Activated naive CD8-positive, alpha-beta T cell treated with anti-CD3 and anti-CD28 coated beads, Interleukin-2, amount 50 U/mL, for 16 hours (primary cell): ENCODE measurements around the gene SLC25A39.

Experiments
- DNase-seq: peaks from one replicate; pipeline ENCODE4 v3.0.0-alpha.2; 2020; ENCODE audit warnings: low read depth, low spot score

SLC25A39 gene

DNA sequence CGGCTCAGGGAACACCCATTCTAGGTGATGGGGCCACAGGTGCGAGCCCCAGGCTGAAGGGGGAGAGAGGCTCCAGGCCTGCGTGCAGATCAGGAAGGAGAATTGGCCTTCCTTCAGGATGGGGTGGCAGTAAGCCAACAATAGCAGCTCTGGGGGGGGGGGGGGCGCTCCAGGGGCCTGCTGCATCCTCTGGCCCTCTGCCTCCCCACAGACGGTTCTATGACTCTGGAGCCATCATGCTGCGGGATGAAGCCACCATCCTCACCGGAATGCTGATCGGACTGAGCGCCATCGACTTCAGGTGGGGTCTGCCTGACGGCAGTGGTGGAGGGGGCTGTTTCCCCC is 10.1 kb downstream of the SLC25A39 start:
- DNase-seq, result no peak

DNA sequence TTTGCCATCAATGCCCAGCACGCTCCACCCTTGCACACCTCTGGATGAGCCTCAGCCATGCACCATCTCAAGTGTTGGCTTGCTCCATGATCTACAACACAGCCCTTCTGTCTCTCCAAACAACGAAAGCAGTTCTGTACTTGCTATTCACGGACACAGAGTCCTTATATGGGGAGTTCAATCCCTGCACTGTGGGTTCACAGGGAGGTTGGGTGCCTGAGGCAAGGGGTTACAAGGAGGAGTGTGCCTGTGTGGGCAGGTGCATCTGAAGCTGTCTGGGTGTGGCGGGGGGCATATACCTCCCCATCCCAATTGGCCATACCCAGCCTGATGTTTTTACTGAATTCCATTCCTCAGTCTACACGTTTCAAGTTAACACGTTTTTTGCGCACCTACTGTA is 10.6 kb downstream of the SLC25A39 start:
- no peak for DNase-seq

DNA sequence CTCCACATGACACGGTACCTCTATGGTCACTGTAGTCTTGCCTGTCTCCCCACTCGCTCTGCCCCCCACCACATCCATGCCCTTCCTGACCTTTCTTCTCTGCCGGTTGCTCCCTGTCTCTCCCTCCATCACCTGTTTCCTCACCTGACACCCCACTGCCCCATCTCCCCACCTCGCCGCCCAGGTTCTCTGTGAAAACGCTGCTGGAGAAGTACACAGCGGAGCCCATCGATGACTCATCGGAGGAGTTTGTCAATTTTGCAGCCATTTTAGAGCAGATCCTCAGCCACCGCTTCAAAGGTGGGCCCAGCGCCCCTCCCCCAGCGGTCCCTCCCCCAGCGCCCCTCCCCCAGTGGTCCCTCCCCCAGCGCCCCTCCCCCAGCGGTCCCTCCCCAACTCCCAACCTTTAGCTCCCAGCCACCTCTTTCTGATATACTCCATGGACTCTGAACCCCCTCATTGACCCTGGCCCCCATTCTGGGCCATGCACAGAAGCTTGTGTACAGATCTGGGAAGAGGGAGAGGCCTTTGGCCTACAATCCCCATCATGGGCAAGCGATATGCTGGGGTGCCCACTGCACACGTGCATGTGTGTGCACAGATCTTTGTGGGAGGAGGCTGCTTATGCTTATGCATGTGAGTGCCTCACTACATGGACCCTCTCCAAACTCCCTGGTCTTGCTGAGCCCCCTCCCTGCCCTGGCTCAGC is 12.1 kb downstream of the SLC25A39 start:
- no peak for DNase-seq

DNA sequence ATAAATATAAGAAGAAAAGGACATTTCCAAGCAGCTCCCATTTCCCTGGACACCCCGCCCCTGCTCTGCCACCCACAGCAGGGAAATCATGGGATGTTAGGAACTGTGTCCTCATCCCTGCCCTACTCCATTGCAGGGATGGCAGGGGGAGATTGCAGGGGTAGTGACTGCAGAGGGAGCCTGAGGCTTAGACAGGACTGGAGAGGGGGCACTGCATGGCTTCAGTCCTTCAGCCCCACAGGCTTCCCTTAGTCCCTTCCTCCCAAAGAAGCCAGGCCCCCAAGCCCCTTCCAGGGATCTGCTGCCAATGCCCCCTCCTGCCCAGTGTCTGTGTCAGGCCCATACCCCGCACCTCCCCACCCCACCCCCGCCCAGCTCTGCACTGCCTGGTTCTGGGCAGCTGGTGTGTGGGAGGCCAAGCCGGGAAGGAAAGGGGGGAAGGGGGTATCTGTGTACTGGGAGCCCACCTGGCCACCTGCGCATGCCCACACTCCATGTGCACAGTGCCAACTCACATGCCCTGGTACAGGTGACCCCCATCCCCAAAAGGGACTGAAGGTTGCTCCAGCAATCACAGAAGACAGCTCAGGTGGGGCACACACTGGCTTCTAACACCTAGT is 13.0 kb downstream of the SLC25A39 start:
- DNase-seq, result no peak

DNA sequence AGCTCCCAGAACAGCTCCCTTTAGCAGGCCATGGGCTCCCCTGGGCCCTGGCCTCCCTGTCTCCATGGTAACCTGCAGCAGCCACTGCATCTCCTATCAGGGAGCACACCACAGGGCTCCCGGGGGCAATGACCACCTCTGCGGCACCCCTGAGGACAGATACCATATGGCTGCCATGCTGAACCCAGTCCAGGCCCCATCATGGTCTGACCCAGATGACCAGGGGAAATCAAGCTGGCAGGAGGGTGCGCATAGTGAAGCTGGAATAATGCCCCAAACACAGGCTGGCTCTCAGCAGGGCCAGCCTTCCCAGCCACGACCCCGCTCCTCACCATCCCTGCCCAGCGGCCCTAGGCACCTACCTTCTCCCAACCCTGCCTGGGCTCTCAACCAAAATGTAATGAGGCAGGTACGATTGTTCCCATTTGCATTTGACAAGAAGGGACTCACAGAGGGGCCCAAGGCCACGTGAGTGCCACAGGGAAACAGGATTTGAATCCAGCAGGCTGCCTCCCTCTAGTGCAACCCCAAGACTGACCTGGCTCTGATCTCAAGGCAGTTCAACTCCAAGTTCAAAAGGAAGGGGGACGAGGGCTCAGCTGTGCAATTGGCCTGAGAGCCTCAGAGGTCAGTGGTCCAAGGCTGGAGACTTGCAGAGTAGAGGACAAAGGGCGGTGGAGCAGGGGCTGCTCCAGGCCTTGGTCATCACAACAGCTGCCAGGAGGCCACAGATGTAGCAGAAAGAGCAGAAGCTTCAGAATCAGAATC is 13.8 kb downstream of the SLC25A39 start:
- DNase-seq, result no peak

DNA sequence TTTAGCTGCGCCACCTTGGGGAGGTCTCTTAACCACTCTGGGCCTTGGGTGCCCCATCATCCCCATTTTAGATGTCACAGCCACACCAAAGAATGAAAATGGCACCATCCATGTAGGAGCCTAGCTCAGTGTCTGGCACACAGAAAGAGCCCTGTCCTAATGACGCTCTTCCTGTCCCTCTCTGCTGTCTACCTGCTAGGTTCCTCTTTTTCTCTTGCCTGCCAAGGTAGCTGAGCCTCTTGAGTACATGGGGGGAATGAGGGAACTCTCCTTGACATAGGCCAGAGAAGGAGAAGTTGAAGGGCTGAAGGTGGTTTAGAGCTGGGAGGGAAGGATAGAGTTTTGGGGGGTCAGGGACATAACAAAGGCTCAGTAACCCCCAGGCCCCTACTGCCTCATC is 14.4 kb downstream of the SLC25A39 start:
- no peak for DNase-seq

DNA sequence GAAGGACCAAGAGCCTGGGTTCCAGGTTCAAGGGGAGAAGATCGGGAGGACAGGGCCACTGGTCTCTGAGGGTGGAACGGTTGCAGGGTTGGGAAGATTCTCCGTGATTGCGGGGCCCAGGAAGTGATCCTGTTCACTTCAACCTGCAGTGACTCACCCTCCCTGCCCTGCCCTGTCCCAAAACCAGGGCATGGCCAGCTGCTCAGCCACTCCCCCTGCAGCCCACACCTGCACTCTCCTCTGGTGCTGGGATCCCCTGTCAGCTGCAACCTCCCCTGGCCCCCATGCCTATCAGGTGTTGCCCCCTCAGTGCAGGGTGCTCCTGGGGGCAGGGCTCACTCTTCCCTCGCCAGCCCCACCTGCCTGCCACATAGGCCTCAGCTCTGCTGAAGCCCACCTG is 15.2 kb downstream of the SLC25A39 start:
- no peak for DNase-seq

DNA sequence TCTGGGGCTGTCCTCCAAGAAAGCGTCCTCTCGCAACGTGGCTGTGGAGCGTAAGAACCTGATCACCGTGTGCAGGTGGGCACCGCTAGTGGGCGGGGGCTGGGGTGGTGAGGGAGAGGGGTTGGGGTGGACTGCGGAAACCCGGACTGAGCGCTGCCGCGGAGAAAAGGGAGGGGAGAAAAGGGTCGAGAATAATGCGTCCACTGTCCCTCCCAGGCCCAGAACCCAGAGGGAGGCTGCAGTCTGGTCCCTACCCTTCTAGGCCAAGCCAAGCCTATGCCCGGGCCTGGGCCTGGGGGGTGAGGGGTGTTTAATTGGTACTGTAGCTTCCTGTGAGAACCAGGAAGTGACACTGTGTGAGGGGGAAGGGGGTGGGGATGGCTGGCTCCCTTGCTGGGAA is 15.8 kb downstream of the SLC25A39 start:
- DNase-seq, result no peak

DNA sequence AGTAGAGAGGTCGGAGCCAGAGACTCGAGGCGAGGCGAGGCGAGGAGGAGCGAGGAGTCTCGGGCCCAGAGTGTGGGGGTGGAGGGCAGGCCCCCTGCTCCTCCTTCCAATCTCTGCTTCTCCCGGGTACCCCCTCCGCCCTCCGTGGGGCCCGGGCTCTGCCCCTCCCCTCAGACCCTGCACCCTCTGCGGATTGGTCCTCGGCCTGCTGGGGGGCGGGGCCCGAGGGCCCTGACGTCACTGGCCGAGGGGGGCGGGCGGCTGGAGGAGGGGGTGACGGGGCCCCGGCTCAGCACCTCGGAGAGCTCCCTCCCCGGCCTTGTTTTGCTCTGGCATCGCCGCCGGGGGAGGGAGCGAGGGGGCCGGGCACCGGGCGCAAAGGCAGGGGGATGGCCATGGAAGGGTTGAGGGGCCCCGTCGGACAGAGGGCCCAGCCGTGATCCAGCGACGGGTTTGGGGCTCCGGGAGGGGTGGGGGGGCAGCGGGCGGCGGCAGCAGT is 16.3 kb downstream of the SLC25A39 start, which contains the start of gene RUNDC3A:
Gene RUNDC3A (plus strand): TSS at position 282 of the 499 bp plus-strand sequence. CDS start 232 bp downstream, outside the sequence.
- peak; percentile 65 for DNase-seq

DNA sequence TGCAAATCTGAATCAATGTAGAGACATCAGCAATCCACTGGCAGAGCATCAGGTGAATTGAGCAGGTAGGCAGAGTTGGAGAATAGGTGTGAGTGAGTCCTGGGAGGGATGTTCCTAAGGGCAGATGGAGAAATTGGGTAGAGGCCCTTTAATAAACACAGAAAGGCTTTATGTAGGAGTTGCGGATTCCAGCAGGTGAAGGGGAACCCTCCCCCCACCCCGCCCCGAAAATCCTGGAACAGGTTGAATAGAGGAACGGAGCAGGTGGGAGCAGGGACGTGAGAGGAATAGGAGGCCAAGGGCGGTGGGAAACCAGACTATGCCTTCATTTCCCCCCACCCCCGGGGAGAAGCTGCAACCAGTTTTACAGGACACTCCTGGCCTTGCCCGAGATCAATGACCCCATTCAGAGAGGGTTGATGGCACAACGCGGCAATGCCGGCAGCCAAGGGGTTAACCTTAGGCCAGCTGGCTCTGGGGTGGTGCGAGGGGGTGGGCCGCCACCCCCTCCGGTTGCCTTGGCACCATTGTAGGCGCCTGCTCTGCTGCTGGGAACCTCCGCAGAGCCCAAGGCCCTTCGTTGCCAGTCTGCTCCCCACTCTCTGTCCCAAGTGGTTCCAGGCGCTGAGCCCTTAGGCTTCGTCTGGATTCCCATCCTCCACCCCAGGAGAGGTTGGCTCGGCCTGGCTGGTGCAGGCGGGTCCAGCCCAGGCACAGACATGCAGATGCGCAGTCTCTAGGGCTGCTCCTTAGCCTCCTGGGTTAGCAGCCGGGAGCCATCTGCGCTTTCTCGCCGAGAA is 17.0 kb downstream of the SLC25A39 start:
- DNase-seq, result no peak

DNA sequence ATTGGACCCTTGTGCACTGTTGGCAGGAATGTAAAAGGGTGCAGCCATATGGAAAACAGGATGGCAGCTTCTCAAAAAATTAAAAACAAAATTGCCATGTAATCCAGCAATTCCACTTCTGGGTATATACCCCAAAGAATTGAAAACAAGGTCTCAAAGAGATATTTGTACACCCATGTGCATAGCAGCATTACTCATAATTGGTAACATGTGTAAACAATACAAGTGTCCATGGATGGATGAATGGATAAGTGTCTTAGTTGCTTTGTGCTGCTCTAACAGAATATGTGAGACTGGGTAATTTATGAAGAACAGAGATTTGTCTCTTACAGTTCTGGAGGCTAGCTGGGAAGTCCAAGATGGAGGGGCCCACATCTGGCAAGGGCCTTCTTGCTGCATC is 20.0 kb downstream of the SLC25A39 start:
- no peak for DNase-seq

DNA sequence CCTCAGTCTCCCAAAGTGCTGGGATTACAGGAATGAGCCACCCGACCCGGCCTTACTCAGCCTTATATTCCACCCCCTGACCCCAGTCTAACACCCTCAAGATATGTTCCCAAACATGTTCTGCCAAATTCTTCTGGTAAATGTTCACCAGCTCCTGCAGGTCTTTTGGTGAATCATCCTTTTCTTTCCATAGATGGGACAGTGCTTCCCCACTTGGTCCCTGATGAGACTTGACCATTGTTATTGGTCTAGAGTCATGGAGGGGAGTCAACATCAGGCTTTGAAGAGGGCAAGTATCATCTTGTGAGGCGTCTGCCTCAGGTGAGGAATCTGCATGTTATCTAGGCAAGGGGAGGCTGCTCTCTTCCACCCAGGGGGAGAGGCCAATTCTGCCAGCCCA is 26.6 kb downstream of the SLC25A39 start:
- DNase-seq, result no peak

DNA sequence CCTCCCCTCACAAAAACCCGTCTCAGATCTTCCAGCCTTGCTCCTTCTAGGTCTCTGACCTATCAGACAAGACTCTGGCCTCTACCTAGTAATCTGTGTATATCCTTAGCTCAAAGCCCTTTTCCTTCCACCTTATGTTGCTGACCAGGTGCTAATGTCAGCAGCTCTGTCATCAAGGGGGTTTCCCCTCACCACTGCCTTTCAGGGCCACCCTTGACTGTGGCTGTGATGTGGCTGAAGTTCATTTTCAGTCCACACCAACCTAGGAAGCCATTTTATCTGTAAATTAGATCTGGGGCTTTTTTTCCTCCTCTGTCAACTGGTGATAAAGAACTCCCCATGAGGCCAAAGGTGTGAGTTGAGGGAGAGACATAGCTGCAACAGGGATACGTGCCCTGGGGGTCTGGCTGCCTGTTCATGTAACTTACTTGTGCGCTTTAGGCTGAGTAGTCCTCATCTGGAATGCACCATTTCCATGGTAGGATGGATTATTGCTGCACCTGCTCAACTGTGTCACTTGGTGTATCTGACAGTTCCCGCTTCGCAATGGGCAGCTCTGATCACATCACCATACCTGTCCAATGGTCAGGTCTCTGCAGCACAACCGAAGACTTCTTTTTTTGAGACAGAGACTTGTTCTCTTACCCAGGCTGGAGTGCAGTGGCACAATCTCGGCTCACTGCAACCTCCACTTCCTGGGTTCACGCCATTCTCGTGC is 31.0 kb downstream of the SLC25A39 start:
- DNase-seq, result no peak

DNA sequence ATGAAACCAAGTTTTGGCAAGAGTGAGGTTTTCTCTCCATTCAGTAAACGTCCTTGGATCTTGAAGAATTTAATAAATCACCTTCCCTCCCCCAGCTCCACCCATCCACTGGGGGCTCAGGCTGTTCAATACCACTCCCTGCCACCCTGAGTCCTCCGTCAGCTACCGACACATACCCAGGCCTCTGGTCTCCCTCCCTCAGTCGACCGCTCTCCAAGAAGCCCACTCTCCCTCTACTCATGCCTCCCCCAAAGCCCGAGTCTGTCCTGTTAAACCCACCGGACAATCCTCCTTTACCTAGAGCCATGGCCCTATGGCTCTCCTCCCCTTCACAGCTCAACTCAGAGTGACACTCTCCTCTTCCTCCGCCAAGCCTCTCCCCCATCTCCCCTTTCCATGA is 37.0 kb downstream of the SLC25A39 start:
- DNase-seq, result no peak

DNA sequence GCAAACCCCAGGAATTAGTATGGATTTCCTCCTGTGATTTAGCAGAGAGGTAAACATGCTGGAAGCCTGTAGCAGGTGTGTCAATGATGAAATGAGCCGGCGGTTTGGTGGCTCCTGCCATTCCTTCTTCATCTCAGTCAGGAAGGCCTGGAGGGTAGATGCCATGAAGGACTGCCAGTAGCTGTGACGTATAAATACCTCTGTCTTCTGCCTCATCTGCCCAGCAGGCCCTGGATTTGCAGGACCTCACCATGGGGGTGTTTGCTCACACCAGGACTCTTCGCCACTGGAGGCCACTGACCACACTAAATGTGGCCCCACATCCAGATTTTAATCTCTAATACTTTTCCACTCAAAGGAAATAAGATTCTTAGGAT is 40.6 kb downstream of the SLC25A39 start:
- DNase-seq, result no peak

DNA sequence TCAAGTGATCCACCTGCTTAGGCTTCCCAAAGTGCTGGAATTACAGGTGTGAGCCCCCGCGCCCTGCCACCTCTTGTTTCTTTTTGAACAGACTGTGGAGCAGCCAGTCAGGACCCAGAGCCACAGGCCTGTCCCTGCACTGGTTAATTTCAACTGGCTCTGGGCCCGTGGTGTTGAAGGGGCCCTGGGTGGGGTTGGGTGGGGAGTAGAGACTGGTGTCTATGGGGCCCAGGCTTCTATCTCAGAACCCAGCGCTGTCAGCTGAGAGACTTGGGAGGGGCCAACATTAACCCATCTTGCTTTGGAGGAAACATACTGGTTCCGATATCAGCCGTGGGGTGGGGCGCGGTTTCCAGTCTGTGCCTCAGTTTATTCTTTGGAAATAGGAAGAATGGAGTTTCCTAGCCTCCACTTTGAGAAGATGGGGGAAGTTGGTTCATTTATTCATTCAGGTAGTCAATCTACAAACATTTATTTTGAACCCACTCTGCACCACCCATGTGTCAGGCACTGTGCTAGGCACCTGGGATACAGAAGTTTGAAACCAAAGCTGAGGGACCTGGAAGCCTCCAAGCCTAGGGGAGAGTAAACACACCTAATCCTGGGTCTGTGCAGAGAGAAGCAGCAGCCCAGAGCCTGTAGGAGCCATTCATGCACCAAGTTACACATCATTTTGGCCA is 41.1 kb downstream of the SLC25A39 start:
- DNase-seq, result no peak

DNA sequence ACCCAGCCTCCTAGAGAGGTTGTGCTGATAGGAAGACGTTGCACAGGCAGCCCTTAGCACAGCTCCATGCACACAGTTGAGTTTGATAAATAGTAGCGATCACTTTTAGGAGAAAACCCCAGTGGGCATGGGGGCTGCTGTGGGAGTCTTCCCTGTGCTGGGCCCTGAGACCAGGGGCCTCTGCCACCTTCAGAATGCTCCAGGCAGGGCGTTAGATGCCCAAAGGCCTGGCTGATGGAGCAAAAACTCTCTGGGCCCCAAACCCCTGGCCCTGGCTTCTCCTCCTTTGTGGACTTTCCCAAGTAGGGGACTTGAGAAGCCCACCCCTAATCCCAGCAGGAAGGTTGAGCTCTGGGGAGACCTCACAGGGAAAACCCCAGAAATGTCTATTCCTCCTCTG is 42.4 kb downstream of the SLC25A39 start:
- no peak for DNase-seq

DNA sequence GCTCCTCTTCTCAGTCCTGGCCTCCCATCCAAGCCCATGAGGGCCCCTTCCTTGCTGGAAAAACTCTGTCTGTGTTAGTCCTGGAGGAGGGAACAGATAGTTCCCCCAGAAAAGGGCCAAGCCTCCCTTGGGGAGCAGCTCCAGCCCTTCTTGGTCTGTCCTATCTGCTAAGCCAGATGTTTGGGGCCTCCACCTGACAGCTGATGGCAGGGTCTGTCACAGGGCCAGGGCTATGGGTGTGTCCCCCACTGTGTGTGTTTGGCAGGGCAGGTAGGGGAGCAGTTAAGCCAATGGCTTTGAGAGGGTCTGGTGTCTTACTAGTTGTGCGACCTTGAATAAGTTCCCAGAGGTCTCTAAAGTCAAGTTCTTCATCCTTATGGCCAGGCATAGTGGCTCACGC is 43.1 kb downstream of the SLC25A39 start:
- no peak for DNase-seq

DNA sequence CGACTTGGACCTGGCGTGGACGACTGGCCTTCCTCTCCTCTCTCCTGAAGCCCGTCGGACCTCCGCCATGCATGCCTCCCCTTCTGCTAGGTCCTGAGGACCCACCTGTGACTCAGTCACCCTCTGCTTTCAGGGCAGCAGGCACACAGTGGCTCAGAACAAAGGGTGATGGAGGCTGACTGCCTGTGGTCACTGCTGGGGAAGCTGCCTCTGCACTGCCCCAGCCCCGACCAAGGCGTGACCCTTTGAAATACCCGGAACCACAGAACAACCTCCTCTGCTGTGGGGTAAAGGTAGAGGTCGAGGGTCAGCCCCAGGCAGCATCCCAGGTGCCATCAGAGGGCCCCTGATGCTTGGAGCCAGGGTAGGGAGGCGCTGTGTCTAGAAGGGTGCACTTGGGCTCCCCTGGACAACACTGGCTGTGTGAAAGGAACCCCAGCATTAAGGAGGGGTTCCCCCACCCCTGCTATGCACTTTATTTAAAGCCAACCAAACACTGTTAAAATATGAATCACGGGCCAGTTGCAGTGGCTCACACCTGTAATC is 44.2 kb downstream of the SLC25A39 start:
- DNase-seq, result no peak

DNA sequence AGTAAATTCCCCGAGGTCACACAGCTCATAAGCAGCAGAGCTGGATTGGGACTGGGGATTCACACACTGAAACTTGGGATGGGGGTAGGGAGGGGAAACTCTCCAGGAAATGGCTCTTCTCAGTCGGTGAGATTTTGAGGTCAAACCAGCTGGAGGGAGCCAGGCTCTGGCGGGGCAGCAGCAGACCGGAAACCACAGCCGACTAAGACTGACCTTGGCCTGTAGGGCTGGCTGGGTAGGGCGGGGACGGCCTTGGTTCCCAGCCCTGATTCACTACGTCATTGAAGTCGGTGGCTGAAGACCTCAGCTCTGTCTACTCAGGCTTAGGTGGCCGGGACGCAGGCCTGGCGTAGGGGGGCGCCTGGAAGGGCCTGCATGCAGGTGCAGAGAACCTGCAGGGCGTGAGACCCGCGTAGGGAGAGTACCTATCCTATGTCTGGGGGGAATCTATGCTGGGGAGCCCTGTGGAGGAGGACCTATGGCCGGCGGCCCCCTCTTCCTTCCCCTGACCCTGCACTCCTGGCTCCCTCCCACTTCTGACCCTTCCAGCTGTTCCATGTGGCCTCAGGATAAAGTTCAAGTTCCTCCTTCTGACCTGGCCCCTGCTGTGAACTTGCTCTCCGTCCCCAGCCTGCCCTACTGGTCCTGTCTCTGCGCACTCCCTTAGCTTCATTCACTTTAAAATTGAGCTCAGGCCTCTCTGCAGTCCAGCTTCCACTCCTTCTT is 44.8 kb downstream of the SLC25A39 start:
- no peak for DNase-seq
